ENCODE measurements around the gene NEU4.

The NEU4 gene

DNA sequence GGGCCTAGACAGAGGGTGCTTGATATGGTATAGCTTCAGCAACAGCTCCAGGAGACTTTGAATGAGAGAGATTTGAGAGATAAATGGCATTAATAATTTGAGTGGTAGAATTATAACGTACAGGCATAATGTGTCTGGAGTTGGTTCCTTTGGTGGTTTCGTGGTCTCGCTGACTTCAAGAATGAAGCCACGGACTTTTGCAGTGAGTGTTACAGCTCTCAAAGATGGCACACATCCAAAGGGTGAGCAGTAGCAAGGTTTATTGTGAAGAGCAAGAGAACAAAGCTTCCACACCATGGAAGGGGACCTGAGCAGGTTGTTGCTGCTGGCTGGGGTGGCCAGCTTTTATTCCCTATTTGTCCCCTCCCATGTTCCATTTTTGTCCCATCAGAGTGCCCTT lies 26.6 kb downstream of the NEU4 start:
- no peak for DNase-seq

DNA sequence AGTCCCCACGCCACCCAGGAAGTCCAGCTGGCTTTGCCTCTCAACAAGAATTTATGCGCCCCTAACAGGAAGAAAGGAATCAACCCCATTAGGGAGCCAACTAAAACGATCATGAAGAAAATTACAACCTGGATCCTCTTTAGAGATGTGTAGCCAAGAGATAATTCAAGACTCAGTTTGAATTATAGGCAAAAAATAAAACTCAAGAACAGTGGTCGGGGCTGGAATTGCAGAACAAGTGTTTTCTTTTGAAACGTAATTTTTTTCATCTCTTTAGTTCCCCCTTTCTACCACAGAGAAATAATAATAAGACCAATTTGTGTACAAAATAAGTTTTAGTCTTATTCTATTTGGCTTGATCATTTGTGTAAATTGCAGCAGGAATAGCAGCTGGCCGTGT lies 27.3 kb downstream of the NEU4 start:
- DNase-seq: no peak

DNA sequence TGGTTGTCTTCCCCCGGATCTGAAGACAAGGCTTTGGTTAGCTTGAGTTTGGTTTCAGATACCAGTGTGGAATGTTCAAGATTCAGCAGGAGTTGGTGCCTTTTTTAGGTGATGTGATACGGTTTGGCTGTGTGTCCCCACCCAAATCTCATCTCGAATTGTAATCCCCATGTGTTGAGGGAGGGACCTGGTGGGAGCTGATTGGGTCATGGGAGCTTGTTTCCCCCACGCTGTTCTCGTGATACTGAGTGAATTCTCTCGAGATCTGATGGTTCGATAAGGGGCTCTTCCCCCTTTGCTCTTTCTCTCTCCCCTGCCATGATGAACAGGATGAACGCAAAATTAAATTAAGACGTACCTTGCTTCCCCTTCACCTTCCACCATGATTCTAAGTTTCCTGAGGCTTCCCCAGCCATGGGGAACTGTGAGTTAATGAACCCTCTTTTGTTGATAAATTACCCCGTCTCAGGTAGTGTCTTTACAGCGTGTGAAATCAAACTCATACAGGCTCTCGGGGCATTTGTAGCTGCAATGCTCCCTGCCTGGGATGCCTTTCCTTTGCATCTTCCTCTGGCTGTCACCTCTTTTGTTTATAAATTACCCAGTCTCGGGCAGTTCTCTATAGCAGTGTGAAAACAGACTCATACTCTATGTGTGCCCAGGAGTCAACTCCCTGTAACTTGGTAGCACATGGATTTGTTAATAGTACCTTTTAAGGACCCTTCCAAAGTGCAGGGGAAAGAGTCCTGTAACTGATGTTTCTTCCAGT lies 28.4 kb downstream of the NEU4 start:
- DNase-seq: no peak

DNA sequence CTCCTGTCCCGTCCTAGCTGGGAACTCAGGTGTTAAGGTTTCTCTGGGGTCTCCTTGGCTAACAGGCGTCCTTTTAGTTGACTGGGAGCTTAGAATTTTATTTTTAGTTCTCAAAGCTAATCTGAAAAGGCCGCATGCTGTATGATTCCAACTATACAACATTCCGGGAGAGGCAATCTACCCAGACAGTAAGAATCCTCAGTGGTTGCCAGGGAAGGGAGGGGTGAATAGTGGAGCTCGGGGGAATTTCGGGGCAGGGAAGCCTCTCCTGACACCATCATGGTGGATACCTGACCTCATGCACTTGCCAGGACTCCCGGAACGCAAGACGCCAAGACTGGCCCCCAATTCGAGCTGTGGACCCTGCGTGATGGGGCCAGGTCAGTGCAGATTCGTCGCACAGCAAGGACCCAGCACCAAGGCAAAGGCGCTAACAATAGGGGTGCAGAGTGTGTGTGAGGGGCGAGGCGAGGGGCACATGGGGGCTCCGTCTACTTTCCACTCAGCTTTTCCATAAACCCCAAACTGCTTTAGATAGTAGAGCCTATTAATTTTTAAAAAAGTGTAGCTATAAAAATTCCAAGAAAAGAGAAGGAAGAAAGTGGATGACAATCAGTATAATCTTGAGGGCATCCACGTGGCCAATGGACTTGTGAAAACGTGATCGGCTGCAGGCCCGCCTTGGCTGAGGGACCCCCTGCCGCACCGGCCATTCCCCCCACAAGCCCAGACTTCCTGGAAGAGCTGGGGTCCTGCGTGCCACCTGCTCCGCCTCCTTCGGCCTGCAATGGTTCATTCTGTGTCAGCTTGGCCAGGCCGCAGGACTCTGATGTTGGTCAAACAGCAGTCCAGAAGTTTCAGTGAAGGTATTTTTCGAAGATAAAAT lies 32.4 kb downstream of the NEU4 start:
- no peak for DNase-seq

DNA sequence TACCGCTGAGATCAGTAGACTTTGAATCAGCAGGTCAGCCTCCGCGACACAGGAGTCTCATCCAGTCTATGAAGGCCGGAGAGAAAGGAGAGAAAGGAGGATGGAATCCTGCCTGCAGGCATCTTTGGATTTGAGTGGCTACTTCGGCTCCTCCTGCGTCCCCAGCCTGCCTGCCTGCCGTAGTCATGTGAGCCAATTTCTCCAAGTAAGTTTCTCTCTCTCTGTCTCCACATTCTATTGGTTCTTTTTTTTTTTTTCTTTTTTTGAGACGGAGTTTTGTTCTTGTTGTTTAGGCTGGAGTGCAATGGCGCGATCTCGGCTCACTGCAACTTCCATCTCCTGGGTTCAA lies 33.0 kb downstream of the NEU4 start:
- DNase-seq: no peak

DNA sequence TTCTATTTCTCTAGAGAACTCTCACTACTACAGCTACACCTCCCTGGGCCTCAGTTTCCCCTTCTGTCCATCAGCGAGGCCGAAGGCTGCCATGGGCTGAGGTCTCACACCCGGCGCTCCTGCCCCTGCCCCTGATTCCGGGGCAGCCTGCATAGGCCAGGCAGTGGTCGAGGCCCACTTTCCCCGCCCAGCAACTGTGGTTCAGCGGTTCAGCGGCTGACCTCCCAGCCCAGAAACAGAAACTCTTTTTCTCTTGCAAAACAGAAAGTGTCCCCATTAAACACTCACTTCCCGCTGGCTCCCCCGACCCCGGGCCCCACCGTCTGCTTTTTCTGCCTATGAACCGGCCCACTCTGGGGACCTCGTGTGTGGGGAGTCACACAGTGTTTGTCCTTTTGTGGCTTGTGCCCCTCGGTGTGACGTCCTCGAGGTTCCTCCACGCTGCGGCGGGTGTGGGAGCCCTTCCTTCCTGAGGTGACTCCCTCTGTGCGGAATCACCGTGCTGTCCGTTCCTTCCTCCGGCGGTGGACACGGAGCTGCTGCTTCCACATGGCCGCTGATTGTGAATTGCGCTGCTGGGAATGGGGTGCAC lies 33.7 kb downstream of the NEU4 start:
- DNase-seq: peak; percentile 62

DNA sequence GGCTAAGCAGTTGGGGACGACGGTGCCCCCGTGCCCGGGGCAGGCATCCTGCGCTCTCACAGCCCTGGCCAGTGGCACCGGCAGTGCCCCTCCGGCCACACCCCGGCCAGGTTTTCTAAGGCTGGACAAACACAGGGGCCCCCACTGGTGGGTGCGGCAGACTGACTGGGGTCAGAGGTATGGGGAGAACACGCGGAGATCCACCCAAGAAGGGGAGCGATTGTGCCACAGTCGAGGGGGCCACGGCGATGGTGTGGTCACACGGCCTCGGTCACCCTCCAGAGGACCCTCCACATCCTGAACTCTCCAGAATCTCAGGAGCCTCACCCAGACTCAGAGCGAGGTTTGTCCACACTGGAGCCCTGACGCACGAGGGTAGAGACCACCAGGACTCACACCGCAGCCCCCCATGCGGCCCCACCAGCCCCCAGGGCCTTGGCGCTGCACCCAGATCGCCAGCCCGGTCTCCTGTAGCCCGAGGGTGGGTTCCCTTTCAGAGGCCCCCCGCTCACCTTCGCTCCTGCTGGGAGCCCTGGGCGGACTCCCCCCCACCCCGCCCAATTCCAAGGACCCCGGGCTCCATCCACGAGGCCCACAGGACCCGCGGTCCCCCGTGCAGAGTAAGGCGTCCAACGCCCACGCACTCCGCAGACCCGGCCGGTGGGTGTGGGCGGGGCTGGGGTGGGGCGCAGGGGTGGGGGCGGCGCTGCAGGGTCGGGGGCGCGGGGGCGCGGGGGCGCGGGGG lies 34.5 kb downstream of the NEU4 start:
- DNase-seq: no peak

DNA sequence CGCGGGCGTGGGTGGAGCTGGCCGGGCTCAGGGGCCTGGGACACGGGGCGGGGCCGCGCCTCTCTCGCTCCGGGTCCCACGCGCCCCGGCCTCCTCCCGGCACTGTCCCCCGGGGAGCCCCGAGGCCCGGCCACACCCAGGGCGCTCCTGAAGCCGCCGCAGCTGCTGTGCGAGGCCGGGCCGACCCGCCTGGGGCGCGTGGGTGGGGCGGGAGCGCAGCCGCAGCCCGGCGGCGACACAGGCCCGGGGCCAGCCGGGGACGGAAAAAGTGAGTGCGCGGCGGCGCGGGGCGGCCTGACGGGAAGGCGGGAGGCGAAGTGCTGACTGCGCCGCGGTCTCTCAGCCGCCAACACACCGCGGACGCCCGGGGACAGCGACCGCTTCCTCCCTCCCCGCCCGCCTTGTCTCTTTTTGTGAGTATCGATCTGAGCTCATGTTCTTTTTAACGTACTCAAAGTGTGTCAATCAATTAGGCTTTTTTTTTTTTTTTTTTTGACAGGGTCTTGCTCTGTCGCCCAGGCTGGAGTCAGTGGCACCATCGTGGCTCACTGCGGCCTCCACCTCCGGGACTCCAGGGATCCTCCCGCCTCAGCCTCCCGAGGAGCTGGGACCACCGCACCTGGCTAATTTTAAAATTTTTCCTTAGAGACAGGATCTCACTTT lies 35.2 kb downstream of the NEU4 start:
- peak; percentile 80 for DNase-seq

DNA sequence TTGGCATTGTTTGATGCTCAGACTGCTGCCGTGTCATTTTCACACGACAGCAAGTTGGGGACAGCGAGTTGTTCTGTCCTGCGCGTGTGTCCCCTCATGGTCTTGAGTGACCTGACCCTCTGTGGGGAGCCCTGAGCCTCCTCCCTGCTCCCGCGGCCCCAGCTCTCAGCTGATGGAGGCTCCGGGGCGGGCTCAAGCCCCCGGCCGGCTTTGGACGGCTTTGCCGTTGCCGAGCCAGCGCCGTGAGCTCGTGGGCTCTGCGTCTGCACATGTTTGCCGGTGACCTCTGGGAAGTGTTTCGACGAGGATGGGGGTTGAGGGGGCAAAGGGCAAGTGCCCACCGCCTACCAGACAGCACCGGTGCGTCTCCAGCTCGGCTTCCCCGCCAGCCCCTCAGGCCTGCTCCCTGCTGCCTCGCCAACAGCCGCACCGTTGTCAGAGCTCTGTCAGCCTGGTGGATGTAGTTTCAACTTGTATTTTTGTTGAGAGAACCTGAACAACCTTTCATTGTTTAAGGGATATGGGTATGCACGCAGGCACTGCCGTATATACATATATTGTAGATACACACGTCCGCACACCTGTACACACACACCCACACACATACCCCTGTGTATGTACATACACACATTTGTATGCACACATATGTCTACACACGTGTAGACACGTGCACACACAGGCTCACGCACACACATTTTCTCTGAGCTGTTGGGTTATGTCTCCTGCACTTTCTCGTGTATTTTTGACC lies 36.0 kb downstream of the NEU4 start:
- no peak for DNase-seq

DNA sequence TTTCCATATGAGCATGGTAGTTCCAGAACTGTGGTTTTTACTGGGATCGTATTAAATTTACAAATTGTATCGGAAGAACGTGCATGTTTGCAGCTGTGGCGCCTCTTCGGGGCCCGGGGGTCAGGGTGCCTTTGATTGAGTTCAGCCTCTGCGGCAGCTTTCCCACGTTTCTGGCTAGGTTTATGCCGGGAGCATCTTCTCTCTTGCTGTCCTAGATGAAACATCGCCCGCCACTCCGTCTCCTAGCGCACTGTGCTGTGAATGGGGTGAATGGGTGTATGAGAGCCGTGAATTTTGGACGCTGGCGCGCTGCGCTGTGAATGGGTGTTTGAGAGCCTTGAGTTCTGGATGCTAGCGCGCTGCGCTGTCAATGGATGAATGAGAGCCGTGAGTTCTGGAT lies 37.4 kb downstream of the NEU4 start:
- no peak for DNase-seq

DNA sequence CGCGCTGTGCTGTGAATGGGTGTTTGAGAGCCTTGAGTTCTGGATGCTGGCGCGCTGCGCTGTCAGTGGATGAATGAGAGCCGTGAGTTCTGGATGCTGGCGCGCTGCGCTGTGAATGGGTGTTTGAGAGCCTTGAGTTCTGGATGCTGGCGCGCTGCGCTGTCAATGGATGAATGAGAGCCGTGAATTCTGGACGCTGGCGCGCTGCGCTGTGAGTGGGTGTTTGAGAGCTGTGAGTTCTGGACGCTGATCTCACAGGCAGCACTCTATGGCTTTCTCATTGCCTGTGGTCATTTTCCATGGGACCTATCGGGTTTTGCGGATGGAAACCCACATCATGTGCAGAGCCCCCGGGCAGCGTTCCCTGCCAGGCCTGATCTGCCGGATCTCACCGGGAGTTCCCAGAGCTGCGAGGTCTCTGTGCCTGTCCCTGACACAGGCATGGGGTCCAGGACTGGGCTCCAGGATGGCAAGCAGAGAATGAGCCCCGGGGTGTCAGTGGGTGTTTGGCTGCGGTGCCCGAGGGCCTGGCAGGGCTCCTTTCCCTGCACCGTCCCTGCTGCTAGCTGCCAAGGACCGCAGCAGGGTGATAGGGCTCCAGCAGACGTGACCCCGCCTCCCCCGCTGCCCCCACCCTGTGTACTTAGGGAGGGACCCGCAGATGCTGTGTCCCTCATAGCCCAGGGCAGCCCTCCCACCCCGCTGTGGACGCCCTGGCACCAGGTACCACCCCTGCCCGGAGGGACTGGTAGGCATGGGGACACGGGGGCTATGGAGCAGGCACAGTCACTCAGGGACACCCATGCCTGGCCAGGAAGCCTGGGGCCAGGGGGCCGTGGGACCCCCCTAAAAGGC lies 40.0 kb downstream of the NEU4 start:
- no peak for DNase-seq

DNA sequence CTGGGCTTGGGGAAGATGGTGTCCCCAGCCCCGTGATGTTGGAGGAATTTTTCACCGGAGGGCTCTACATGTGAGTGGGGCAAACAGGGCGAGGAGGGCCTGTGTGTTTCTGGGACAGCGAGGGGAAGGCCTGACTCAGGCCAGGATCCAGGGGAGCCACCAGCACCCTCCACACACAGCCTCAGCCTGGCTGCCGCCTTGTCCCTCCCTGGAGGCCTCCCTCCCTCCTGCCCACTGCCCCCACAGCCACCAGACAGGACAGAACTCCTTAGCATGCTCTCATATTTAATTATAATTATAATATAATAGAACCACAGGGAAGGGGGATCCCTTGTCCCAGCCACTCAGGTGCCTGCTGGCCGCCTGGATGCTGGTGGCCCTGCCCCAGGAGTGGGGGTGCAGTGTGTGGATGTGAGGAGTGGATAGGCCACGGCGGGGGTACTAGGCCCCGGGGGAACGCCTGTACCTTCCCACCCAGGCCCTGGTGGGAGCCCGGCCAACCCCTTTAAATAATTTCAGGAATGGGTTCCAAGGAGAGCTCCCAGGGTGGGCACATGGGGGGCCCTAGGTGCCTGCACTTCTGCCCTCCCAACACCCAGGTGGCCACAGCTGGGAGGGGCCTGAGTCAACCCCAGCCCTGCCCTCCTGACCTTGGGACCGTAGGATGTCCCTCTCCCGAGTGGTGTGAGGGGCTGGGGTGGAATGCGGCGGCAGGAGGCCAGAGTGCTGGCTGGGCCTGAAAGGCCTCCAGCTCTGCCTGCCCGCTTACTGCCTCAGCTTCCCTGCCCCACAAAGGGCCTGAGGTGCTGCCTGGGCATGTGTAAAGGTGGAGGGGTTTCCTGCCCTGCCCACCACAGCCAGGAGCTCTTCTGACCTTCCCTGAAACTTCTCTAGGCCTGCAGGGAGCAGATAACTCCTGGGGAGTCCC lies 40.9 kb downstream of the NEU4 start:
- DNase-seq: no peak

DNA sequence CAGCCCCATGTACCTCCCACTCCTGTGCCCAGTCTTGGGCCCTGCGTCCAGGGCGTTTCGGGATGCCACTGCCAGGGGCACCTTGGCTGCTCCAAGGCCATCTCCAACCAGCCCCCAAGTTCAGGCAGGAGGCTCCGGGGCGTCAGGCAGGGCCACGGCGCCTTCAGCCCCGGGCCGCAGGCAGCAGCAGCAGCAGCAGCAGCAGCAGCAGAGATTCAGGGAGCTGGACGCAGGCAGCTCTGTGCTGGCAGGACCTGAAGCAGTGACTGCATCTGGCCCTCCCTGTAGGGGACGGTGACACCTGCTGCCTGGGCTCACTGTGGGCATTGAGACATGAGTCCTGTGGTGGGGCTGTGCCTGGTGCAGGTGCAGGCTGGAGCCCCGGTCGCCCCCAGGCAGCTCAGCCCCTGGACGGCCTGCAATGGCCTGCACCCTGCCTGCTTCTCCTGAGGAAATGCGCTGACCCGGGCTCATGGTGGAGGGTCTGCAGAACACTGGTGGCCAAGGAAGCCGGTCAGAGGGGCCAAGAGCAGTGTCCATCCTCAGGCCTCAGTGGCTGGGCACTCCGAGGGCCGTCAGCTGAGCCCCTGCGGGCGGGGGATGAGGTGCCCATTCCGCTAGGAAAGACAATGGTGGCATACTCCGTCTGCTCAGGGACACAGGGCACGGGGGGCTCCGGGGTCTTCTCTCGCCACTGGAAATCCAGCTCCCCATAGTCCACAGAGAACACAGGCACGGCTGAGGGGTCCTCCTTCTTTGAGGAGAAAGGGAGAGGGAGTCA lies 41.7 kb downstream of the NEU4 start:
- DNase-seq: no peak

DNA sequence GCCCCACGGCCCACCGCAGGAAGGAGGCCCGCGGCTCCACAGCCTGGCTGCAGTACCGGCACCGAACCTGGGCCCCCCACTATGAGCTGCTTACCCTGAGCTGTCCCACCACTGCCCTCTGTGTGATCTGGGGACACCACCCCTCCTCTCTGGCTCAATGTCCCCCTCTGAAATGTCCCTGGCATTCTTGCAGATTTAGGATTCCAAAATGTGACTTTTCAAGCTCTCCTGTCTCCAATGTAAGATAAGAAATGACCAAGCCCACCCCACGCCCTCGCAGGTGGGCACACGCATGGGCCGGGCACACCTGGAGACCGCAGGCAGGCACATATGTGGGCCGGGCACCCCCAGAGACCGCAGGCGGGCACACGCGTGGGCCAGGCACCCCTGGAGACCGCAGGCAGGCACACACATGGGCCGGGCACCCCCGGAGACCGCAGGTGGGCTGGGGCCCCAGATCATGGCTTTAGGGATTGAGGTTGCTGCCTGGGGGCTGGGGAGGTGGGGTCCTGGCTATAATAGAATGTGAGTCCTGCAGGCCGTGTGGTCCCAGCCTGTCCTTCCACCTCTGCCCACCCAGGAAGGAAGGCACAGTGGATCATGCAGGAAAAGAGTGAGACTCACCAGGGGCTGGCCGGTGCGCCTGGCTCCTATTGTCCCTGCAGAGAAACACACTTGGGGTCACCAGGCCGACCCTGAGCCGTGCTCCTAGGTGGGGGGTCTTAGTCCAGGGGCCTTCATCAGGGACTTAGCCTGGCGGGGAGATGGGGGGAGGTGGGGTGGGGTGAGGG lies 42.5 kb downstream of the NEU4 start:
- no peak for DNase-seq

DNA sequence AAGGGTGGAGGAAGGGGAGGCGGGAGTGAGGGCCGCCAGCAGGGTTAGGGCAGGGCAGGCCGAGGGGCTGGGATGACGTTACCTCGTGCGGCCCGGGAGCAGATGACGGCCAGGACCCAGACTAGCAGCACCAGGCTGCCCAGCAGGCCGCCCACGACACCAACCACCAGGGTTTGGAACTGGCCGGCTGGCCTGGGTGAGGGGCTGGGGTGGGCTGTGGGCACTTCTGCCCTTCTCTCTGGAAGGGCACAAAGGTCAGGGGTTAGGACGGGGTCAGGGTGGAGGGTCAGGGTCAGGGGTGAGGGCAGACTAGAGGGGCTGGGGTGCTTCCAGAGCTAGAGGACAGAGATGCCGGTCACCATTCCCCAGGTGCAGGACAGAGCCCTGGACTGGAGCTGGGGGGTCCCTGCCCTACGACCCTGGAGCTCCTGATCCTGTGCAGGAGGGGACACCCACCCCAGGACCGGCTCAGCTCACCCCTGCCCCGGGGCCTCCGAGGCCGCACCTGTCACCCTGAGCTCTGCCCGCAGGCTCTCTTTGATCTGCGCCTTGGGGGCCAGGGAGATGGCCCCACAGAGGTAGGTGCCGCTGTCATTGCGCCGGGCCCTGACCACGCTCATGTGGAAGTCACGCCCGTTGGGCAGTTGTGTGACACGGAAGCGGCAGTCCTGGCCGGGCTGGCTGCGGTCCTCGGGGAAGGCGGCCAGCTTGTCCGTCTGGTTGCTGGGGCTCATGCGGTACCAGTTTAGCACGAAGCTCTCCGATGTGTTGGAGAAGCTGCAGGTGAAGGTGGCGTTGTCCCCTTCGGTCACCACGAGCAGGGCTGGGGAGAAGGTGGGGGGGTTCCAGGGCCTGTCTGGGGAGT lies 43.4 kb downstream of the NEU4 start:
- DNase-seq: no peak

DNA sequence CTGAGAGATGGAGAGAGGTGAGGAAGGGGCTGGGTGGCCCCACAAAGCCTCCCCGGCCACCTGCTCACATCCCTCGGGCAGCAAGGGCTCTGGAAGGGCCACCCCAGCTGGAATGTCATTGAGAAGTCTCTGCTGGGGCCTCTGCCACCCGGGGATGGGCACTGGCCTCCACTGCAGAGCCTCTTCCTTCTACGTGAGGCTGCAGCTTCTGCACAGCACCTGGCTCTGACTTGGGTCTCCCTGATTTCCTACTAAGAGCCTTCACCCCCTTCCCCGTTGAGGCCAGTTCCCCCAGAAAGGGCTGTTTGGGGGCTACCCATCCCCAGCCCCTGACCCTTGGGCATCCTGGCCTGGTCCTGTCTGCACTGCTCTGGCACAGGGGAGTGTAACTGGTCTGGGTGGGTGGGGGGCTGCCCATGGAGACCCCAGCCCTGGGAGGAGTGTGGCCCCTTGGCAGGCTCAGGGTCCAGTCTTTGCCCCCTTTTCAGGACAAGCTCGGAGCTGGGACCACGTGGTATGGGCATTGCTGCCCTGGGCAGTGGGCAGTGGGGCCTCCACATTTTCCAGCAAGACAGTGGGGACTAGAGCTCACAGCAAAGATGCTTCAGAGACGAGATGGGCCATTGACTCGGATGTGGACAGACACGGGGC lies 44.1 kb downstream of the NEU4 start:
- DNase-seq: no peak

Data from CD4-positive, alpha-beta T cell treated with Interleukin-21 for 1 hour (primary cell).